ENCODE measurements around the gene GFRA4. TPM values are rescaled to one million over a fixed set of nuclear protein-coding genes. Genes with fewer than 3 reads are reported as not detected.

The GFRA4 gene
- total RNA-seq, 1 experiment from 2014 or later = not detected

- TF ChIP-seq EZH2phosphoT487 (IDR thresholded peaks at IDR 0.05; ENCODE audit: borderline replicate concordance) (no peak), TCF7L2 (IDR thresholded peaks at IDR 0.05; ENCODE audit: borderline replicate concordance, extremely low read depth, insufficient read depth, insufficient read length) (no peak), EZH2 (IDR thresholded peaks at IDR 0.05) (no peak), SRF (IDR thresholded peaks at IDR 0.05; ENCODE audit: low read depth) (no peak), MAX (IDR thresholded peaks at IDR 0.05) (no peak), ZNF274 (IDR thresholded peaks at IDR 0.05; ENCODE audit: low read depth, low read length) (no peak), CTCF (IDR thresholded peaks at IDR 0.05 in 2 of 3, conservative IDR thresholded peaks at IDR 0.05 in 1 of 3; ENCODE audit: borderline replicate concordance in 1 of 3, insufficient read depth in 1 of 3, low read depth in 2 of 3, low read length in 2 of 3) (no peak), EGR1 (IDR thresholded peaks at IDR 0.05; ENCODE audit: low read depth) (no peak), ZBTB33 (IDR thresholded peaks at IDR 0.05; ENCODE audit: extremely low read depth, insufficient replicate concordance, low read length) (no peak), YY1 (IDR thresholded peaks at IDR 0.05; ENCODE audit: extremely low read depth, insufficient replicate concordance, low read depth, low read length) (no peak), POLR2AphosphoS5 (IDR thresholded peaks at IDR 0.05; ENCODE audit: low read depth, low read length) (no peak), ELF1 (IDR thresholded peaks at IDR 0.05; ENCODE audit: borderline replicate concordance, low read depth) (no peak), ZFX (IDR thresholded peaks at IDR 0.05) (no peak), RAD21 (IDR thresholded peaks at IDR 0.05; ENCODE audit: low read depth) (no peak)
- intact Hi-C loops (cut with micrococcal nuclease) = no loop called here
- DNase-seq (ENCODE audit: low read depth, low spot score) (no peak), ATAC-seq (no peak)
- Histone ChIP-seq H3K4me2 (ENCODE audit: low read length) (no peak overlapping the region), H4K20me1 (ENCODE audit: insufficient read depth) (no peaks in the 10 kb centered on the region), H3K4me3 (replicated peaks in 1 of 2; ENCODE audit: low read depth in 1 of 2, low read length in 2 of 2) (no peak overlapping the region), H3K9ac (ENCODE audit: low read length) (no peak overlapping the region), H3K9me2 (ENCODE audit: insufficient read depth) (no peaks in the 10 kb centered on the region), H3K4me1 (ENCODE audit: control insufficient read depth in 1 of 2, insufficient read depth in 2 of 2, low read length in 2 of 2) (peaks cover 0 to 8% of the 10 kb centered on the region in 2 experiments; a peak in 2 of 4 replicates), H3K79me2 (ENCODE audit: insufficient read depth, low read length) (no peaks in the 10 kb centered on the region), H3K9me3 (ENCODE audit: control insufficient read depth in 1 of 2, insufficient read depth in 1 of 2, low read depth in 1 of 2, low read length in 2 of 2) (no peaks in the 10 kb centered on the region), H3K27ac (ENCODE audit: low read depth, low read length) (no peak overlapping the region), H3K27me3 (ENCODE audit: insufficient read depth, low read length) (no peaks in the 10 kb centered on the region), H3K36me3 (ENCODE audit: control insufficient read depth in 1 of 2, insufficient read depth in 2 of 2, low read length in 2 of 2) (no peaks in the 10 kb centered on the region), H2AFZ (ENCODE audit: low read depth, low read length, poor library complexity, severe bottlenecking) (no peak overlapping the region)
- no TSS peak for BruUV-seq (replicated peaks)
- RAD21 ChIA-PET (ENCODE audit: low non-redundant PET in 1 of 2, low total read pairs in 2 of 2, uncharacterized antibody in 2 of 2, unreplicated experiment in 2 of 2) = no interaction called here
- CTCF ChIA-PET = interaction anchor here (1.1 kb wide), 1 partner anchor 10 kb away, joined by 3 read pairs; the partner anchor contains the start of gene SIGLEC1
- POLR2A ChIA-PET = no interaction called here
Observed at GRCh38 chr20:3702611-3703391, 39.6 kb upstream of the GFRA4 start.
